ENCODE data around the gene URGCP. TPM values are rescaled to one million over a fixed set of nuclear protein-coding genes. Genes with fewer than 3 reads are reported as not detected.
"Not testable (repeated sequence)": the region's sequence is repeated elsewhere in the genome, so short reads cannot be mapped to it uniquely, and the experiment has no call there.

URGCP gene
- total RNA-seq, 2 donors from 2014 or later: 29.4 TPM

- Mint-ChIP-seq H3K36me3 (no peaks in the 10 kb centered on the region), H3K4me3 (peak overlapping the region; percentile 34), H3K4me1 (ENCODE audit: low read depth in 2 of 2) (peaks cover 15 to 18% of the 10 kb centered on the region in 2 donors), H3K27me3 (peaks cover 0 to 2% of the 10 kb centered on the region in 2 donors), H3K9me3 (no peaks in the 10 kb centered on the region), H3K27ac (no peak overlapping the region)
- DNase-seq (ENCODE audit: low spot score) (peak; percentile 70), ATAC-seq (peak; percentile 68 to 82)
Observed at GRCh38 chr7:43850348-43851116, 55.9 kb downstream of the URGCP start.

- H3K4me1 Mint-ChIP-seq (ENCODE audit: low read depth in 2 of 2): peaks cover 15 to 18% of the 10 kb centered on the region in 2 donors
- DNase-seq (ENCODE audit: low spot score) (no peak), ATAC-seq (no peak)
- no peak overlapping the region for H3K27ac Mint-ChIP-seq
- no peaks in the 10 kb centered on the region for H3K9me3 Mint-ChIP-seq
- H3K4me3 Mint-ChIP-seq: no peak overlapping the region
- H3K27me3 Mint-ChIP-seq: no peaks in the 10 kb centered on the region
- no peaks in the 10 kb centered on the region for H3K36me3 Mint-ChIP-seq
Observed at GRCh38 chr7:43849047-43849446, 57.3 kb downstream of the URGCP start.

GRCh38 chr7:43847496-43847895 lies 58.9 kb downstream of the URGCP start:
- no peak overlapping the region for H3K4me3 Mint-ChIP-seq
- ATAC-seq (no peak), DNase-seq (ENCODE audit: low spot score) (no peak)

GRCh38 chr7:43844662-43845061 lies 61.7 kb downstream of the URGCP start:
- Mint-ChIP-seq H3K9me3 (no peaks in the 10 kb centered on the region), H3K27me3 (peaks cover 0 to 4% of the 10 kb centered on the region in 2 donors), H3K4me3 (no peak overlapping the region), H3K27ac (no peak overlapping the region), H3K36me3 (no peaks in the 10 kb centered on the region), H3K4me1 (ENCODE audit: low read depth in 2 of 2) (peaks cover 0 to under 1% of the 10 kb centered on the region in 2 donors)
- ATAC-seq (peak in 1 of 2 donors; percentile 45), DNase-seq (ENCODE audit: low spot score) (no peak)

More at GRCh38 chr7:43847496-43847895, 58.9 kb downstream of the URGCP start:
- H3K4me1 Mint-ChIP-seq (ENCODE audit: low read depth in 2 of 2): peaks cover 15 to 18% of the 10 kb centered on the region in 2 donors
- no peak overlapping the region for H3K27ac Mint-ChIP-seq
- no peaks in the 10 kb centered on the region for H3K27me3 Mint-ChIP-seq
- H3K9me3 Mint-ChIP-seq: no peaks in the 10 kb centered on the region
- no peaks in the 10 kb centered on the region for H3K36me3 Mint-ChIP-seq

- Mint-ChIP-seq H3K27ac (no peak overlapping the region), H3K4me1 (ENCODE audit: low read depth in 2 of 2) (no peaks in the 10 kb centered on the region), H3K36me3 (no peaks in the 10 kb centered on the region), H3K4me3 (no peak overlapping the region), H3K27me3 (peaks cover 0 to 4% of the 10 kb centered on the region in 2 donors), H3K9me3 (no peaks in the 10 kb centered on the region)
- DNase-seq (ENCODE audit: low spot score) (no peak), ATAC-seq (no peak)
Observed at GRCh38 chr7:43844257-43844656, 62.1 kb downstream of the URGCP start.

GRCh38 chr7:43843296-43843695 lies 63.1 kb downstream of the URGCP start:
- ATAC-seq (no peak), DNase-seq (ENCODE audit: low spot score) (no peak)
- H3K27me3 Mint-ChIP-seq: peaks cover 0 to 4% of the 10 kb centered on the region in 2 donors
- H3K4me1 Mint-ChIP-seq (ENCODE audit: low read depth in 2 of 2): peaks cover 6 to 7% of the 10 kb centered on the region in 2 donors
- no peak overlapping the region for H3K27ac Mint-ChIP-seq
- H3K36me3 Mint-ChIP-seq: no peaks in the 10 kb centered on the region
- no peak overlapping the region for H3K4me3 Mint-ChIP-seq
- H3K9me3 Mint-ChIP-seq: no peaks in the 10 kb centered on the region

GRCh38 chr7:43838201-43838658 lies 68.2 kb downstream of the URGCP start:
- Mint-ChIP-seq H3K9me3 (no peaks in the 10 kb centered on the region), H3K4me1 (ENCODE audit: low read depth in 2 of 2) (peaks cover 18 to 22% of the 10 kb centered on the region in 2 donors), H3K27me3 (peaks cover 0 to 4% of the 10 kb centered on the region in 2 donors), H3K36me3 (no peaks in the 10 kb centered on the region), H3K27ac (peak overlapping the region; percentile 26 to 70), H3K4me3 (peak overlapping the region; percentile 54)
- DNase-seq (ENCODE audit: low spot score) (no peak), ATAC-seq (no peak)

GRCh38 chr7:43834463-43835251 lies 71.7 kb downstream of the URGCP start:
- no peaks in the 10 kb centered on the region for H3K9me3 Mint-ChIP-seq
- peaks cover 0 to under 1% of the 10 kb centered on the region in 2 donors for H3K27me3 Mint-ChIP-seq
- H3K36me3 Mint-ChIP-seq: peaks cover 4% of the 10 kb centered on the region
- peaks cover 18 to 22% of the 10 kb centered on the region in 2 donors for H3K4me1 Mint-ChIP-seq (ENCODE audit: low read depth in 2 of 2)
- peak overlapping the region; percentile 81 to 88 for H3K27ac Mint-ChIP-seq
- DNase-seq (ENCODE audit: low spot score): peak; percentile 82
- peak overlapping the region; percentile 79 for H3K4me3 Mint-ChIP-seq
- ATAC-seq: peak; percentile 76 to 84

- not testable (repeated sequence) for H3K27ac Mint-ChIP-seq; H3K36me3 Mint-ChIP-seq; H3K4me3 Mint-ChIP-seq; H3K9me3 Mint-ChIP-seq; DNase-seq (ENCODE audit: low spot score); ATAC-seq
- H3K27me3 Mint-ChIP-seq: peaks cover 19 to 25% of the 10 kb centered on the region in 2 donors
- peaks cover 12 to 16% of the 10 kb centered on the region in 2 donors for H3K4me1 Mint-ChIP-seq (ENCODE audit: low read depth in 2 of 2)
Observed at GRCh38 chr7:43830917-43831316, 75.5 kb downstream of the URGCP start.

Other genes with a start within 250 kb of the URGCP start
- 100 to 1,000 TPM in 1 of 2 donors, 10 to 100 TPM in 1; 77.2 to 119 TPM for gene COA1, start 177.1 kb downstream of the URGCP start, total RNA-seq
- 10 to 100 TPM; 34.6 to 62.0 TPM for gene BLVRA, start 147.9 kb downstream of the URGCP start, total RNA-seq
- gene MRPS24, start 37.1 kb downstream of the URGCP start, total RNA-seq: 10 to 100 TPM; 72.6 to 95.3 TPM
- 10 to 100 TPM; 10.8 to 11.2 TPM for gene UBE2D4, start 19.8 kb upstream of the URGCP start, total RNA-seq
- not detected for gene SPDYE1, start 91.3 kb upstream of the URGCP start, total RNA-seq
- gene DBNL, start 138.1 kb upstream of the URGCP start, total RNA-seq: 100 to 1,000 TPM; 173 to 202 TPM
- not detected for gene PGAM2, start 159.0 kb upstream of the URGCP start, total RNA-seq
- 10 to 100 TPM; 25.9 to 66.9 TPM for gene POLM, start 175.9 kb upstream of the URGCP start, total RNA-seq
- 1 to 10 TPM; 1.0 to 2.4 TPM for gene AEBP1, start 197.7 kb upstream of the URGCP start, total RNA-seq
- 100 to 1,000 TPM; 101 to 229 TPM for gene POLD2, start 217.0 kb upstream of the URGCP start, total RNA-seq
- not detected for gene MYL7, start 234.7 kb upstream of the URGCP start, total RNA-seq

Data from natural killer cell treated with Interleukin-12 subunit alpha and Interleukin-12 subunit beta and Interleukin-15 and Interleukin-18, amount 100 ng/mL, for 72 hours (primary cell).